Ovary (tissue), 9 donors: Measurements from ENCODE around the gene LINGO4. TPM values are rescaled to one million over a fixed set of nuclear protein-coding genes. Genes with fewer than 3 reads are reported as not detected.

Experiments
- DNase-seq, 5 donors: peaks; one replicate each; pipeline ENCODE4 v3.0.0-alpha.2; 2019 to 2020
- H3K27ac ChIP-seq, 2 donors: fragments of 200-600 bp; one replicate each; pipeline versions ENCODE4 v1.5.1 to v1.8.0; 2019 to 2022
- H3K27me3 ChIP-seq: fragments of 200-600 bp; one replicate; pipeline ENCODE4 v1.8.0; 2022
- H3K36me3 ChIP-seq: fragments of 200-600 bp; sonication (generic); one replicate; pipeline ENCODE4 v1.5.1; 2019
- H3K4me1 ChIP-seq: one replicate; pipeline ENCODE4 v1.8.1; 2013; ENCODE audit warnings: mild to moderate bottlenecking, moderate library complexity; ENCODE audit not compliant: insufficient read depth
- H3K4me3 ChIP-seq: fragments of 200-600 bp; sonication (generic); one replicate; pipeline ENCODE4 v1.5.1; 2017
- H3K9me3 ChIP-seq, 2 donors: fragments of 200-600 bp in 1 of 2; sonication (generic) in 1 of 2; one replicate each; pipeline versions ENCODE4 v1.5.1 to v1.8.1; 2013 to 2019; ENCODE audit warnings: mild to moderate bottlenecking in 1 of 2, moderate library complexity in 1 of 2
- CTCF ChIP-seq, 3 donors: fragments of 450-650 bp in 2 of 3; fragments of 200-600 bp in 1 of 3; IDR thresholded peaks; one replicate each; pipeline versions ENCODE4 v1.5.1 to v1.8.0; 2016 to 2022; ENCODE audit warnings: antibody characterized with exemption in 3 of 3, mild to moderate bottlenecking in 1 of 3
- EP300 ChIP-seq: sonication (generic); formaldehyde crosslinking; IDR thresholded peaks from one replicate; pipeline ENCODE4 v1.6.1; 2017; ENCODE audit warnings: antibody characterized with exemption
- POLR2A ChIP-seq: fragments of 450-650 bp; IDR thresholded peaks from one replicate; pipeline ENCODE4 v1.6.1; 2017; ENCODE audit warnings: antibody characterized with exemption, mild to moderate bottlenecking, moderate library complexity
- WGBS, 3 donors: extraction: QIAGEN DNeasy Blood & Tissue Kit in 1 of 3; methylation state at CpG; one replicate each; pipeline versions ENCODE4 v1.1.5 to v1.1.7; 2013 to 2017; 5-methylcytosine and 5-hydroxymethylcytosine counted together
- intact Hi-C, 4 donors: fragments of 100-400 bp; cut with DNase I; formaldehyde crosslinking; loops; one replicate each; pipeline versions ENCODE4 v1.11.0 to v1.15.1; 2022 to 2023
- polyA plus RNA-seq, 2 donors: library from polyadenylated mRNA; stranded (reverse); fragments of 200-250 nt in 1 of 2; fragments of 350-450 nt in 1 of 2; fragmentation: Illumina TruSeq in 1 of 2; extraction: RNeasy Lipid Tissue Mini Kit (QIAGEN cat#74804) in 1 of 2; gene quantifications; one replicate each; pipeline ENCODE4 v1.2.3, GENCODE V29; 2013 to 2014
- total RNA-seq, 7 donors: library from RNA; depleted of rRNA in 2 of 7; stranded (reverse); fragments of >200 nt in 2 of 7; fragmentation: NEBNext Ultra II Directional in 3 of 7; extraction: Animal tissue kit (Norgen Biotek cat#: 25700) in 3 of 7; gene quantifications; one replicate each; pipeline versions ENCODE4 v1.1.0 to v1.2.4, GENCODE V29; 2016 to 2023
- donor health status: DM: no; HTN: no; CAD: no; lungs with moderate emphysema.
- donor health status: DM: no; HTN: no; CAD: no.
- donor health status: Bipolar disorder and iron deficiency.
- donor health status: DM: yes; HTN: yes; CAD: no.
- donor health status: DM: no; HTN: no; CAD: no.
- donor health status: DM: yes; HTN: yes; CAD: no.

LINGO4 gene
- total and polyA plus RNA-seq, 9 donors: 0.08 to 0.34 (median 0.10) TPM; not detected in 6

DNA sequence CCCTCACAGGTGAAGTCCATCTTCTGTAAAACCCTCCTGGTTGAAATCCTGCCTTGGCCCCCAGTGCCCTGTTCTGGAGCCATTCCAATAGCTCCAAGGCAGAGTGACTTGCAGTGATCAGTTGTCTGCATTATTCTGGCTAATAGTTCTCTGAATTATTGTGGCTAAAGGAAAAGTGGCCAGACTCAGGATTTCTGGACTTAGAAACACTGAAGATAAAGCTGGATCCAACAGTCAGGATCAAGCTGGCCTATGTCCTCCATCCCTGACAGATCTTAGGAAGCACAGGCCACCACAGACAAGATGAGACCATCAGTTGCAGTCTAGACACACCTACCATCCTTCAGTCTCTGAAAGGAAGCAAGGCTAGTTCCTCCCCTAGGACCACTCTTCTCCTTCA is 35.2 kb upstream of the LINGO4 start:
- intact Hi-C loops: no loop called here
- H3K4me3 ChIP-seq: no peak overlapping the region
- H3K4me1 ChIP-seq: no peaks in the 10 kb centered on the region
- H3K36me3 ChIP-seq: no peaks in the 10 kb centered on the region
- H3K9me3 ChIP-seq: no peaks in the 10 kb centered on the region
- no peak overlapping the region for H3K27ac ChIP-seq
- TF ChIP-seq EP300 (no peak), CTCF (IDR thresholded peaks at IDR 0.05) (no peak), POLR2A (no peak)
- DNase-seq: no peak
- H3K27me3 ChIP-seq: no peaks in the 10 kb centered on the region

- TF ChIP-seq EP300 (no peak), POLR2A (no peak), CTCF (IDR thresholded peaks at IDR 0.05) (no peak)
- H3K4me1 ChIP-seq: no peaks in the 10 kb centered on the region
- DNase-seq: no peak
- no peaks in the 10 kb centered on the region for H3K27me3 ChIP-seq
- H3K4me3 ChIP-seq: peak within 1 kb of the TSS; percentile 14
- WGBS, 3 donors: 13 to 28% (median 16%) methylated on average over 47 of the region's 47 CpGs
- H3K36me3 ChIP-seq: no peaks in the 10 kb centered on the region
- intact Hi-C loops: no loop called here
- no peak within 1 kb of the TSS for H3K27ac ChIP-seq
- no peaks in the 10 kb centered on the region for H3K9me3 ChIP-seq
Observed at GRCh38 chr1:151839457-151840403, 34.5 kb upstream of the LINGO4 start, which contains the start of gene C2CD4D. Gene C2CD4D, minus strand, starts transcription at chr1:151839820. Its CDS starts 831 bp downstream, at chr1:151838989.

DNA sequence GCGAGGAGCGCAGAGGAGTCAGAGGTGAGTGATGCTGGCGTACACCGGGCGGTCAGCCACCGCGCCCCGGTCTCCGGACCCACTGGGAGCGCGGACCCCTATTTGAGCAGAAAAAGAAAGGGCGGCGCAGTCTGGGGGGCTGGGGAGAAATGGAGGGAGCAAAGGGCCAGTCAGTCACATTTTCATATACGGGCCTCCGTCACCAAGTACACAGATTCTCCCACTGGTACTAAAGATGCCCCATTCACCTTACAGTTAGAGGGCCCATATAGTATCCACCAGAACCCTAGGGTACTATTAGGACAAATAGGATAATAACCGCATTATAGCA is 33.8 kb upstream of the LINGO4 start:
- intact Hi-C loops: no loop called here
- Histone ChIP-seq H3K4me1 (no peaks in the 10 kb centered on the region), H3K27me3 (no peaks in the 10 kb centered on the region)

DNA sequence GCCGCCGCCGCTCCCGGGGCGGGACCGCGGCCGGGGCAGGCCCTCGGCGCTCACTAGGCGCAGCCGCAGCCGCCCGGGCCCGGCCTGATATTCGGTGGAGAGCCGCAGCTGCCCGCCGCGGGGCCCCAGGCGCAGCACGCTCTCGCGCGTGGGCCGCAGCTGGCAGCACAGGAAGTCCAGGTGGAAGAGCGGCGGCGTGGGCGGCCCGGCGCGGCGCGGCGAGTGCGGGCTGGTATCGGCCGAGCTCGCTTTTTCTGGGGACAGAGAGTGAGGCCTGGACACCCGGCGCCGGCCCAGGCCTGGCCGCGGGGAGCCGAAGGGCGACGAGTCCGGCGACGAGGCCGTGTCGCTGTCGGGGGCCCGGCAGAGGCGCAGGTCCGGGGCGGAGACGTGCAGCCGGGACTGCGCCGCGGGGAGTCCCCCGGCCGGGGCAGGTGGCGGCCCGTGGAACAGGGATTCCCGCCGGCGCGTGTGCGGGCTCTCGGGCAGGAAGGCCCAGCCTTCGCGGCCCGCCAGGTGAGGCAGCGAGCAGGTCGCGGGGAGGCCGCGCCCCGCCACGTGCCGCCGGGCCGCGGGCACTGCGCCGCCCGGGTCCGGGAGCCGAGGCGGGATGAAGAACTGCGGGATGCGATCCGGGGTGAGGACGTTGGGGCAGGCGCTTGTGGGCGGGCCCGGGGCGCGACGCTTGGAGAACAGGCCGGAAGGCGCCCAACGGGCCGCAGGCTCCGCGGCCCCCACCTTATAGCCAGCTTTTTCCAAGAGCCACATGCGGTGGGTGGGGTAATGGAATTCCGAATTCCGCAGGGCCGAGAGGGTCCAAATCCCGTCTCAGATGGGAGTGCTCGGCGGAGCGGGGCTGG is 33.2 kb upstream of the LINGO4 start:
- H3K36me3 ChIP-seq: no peaks in the 10 kb centered on the region
- 8 to 12% (median 10%) methylated on average over 94 to 117 of the region's 117 CpGs for WGBS, 3 donors
- H3K4me1 ChIP-seq: no peaks in the 10 kb centered on the region
- H3K9me3 ChIP-seq: no peaks in the 10 kb centered on the region
- peak overlapping the region; percentile 13 for H3K4me3 ChIP-seq
- intact Hi-C loops: no loop called here
- no peaks in the 10 kb centered on the region for H3K27me3 ChIP-seq
- TF ChIP-seq CTCF (IDR thresholded peaks at IDR 0.05): no peak
- TF ChIP-seq EP300: no peak
- TF ChIP-seq POLR2A: no peak
- no peak overlapping the region for H3K27ac ChIP-seq
- DNase-seq: peak in 1 of 5 donors; percentile 59

More for the DNA sequence above, 33.8 kb upstream of the LINGO4 start:
- DNase-seq: no peak
- 36 to 69% (median 57%) methylated on average over 16 of the region's 16 CpGs for WGBS, 3 donors
- no peak overlapping the region for H3K4me3 ChIP-seq
- TF ChIP-seq EP300: no peak
- no peaks in the 10 kb centered on the region for H3K9me3 ChIP-seq
- no peak overlapping the region for H3K27ac ChIP-seq
- H3K36me3 ChIP-seq: no peaks in the 10 kb centered on the region
